Myocyte (in vitro differentiated cells): Measurements from ENCODE around the gene SCOC. TPM values are rescaled to one million over a fixed set of nuclear protein-coding genes. Genes with fewer than 3 reads are reported as not detected.

Source experiments
- total RNA-seq: library from RNA; depleted of rRNA; stranded (reverse); fragments of >200 nt; gene quantifications from 2 replicates; pipeline ENCODE4 v1.2.3, GENCODE V29; 2014

SCOC gene
- total RNA-seq, 1 donor from 2014 or later = 60.7 TPM

Other genes with a start within 250 kb of the SCOC start
- gene MAML3, start 219.5 kb upstream of the SCOC start, total RNA-seq = 0.21 and 0.43 TPM in 2 replicates
- not detected in 2 replicates for gene CLGN, start 54.0 kb downstream of the SCOC start, total RNA-seq
- gene MGAT4D, start 124.6 kb downstream of the SCOC start, total RNA-seq = not detected in 2 replicates
- gene ELMOD2, start 150.5 kb downstream of the SCOC start, total RNA-seq = 45.4 and 56.5 TPM in 2 replicates
- gene UCP1, start 195.3 kb downstream of the SCOC start, total RNA-seq = not detected in 2 replicates